HG02678 (cell line): ENCODE measurements around the gene CEP57.

Experiments used
- ATAC-seq: cut with Tn5 transposase; IDR thresholded peaks from one replicate; pipeline ENCODE4 v1.9.1; 2021; ENCODE audit warnings: mild to moderate bottlenecking, moderate library complexity; ENCODE audit not compliant: unreplicated experiment

The CEP57 gene

DNA sequence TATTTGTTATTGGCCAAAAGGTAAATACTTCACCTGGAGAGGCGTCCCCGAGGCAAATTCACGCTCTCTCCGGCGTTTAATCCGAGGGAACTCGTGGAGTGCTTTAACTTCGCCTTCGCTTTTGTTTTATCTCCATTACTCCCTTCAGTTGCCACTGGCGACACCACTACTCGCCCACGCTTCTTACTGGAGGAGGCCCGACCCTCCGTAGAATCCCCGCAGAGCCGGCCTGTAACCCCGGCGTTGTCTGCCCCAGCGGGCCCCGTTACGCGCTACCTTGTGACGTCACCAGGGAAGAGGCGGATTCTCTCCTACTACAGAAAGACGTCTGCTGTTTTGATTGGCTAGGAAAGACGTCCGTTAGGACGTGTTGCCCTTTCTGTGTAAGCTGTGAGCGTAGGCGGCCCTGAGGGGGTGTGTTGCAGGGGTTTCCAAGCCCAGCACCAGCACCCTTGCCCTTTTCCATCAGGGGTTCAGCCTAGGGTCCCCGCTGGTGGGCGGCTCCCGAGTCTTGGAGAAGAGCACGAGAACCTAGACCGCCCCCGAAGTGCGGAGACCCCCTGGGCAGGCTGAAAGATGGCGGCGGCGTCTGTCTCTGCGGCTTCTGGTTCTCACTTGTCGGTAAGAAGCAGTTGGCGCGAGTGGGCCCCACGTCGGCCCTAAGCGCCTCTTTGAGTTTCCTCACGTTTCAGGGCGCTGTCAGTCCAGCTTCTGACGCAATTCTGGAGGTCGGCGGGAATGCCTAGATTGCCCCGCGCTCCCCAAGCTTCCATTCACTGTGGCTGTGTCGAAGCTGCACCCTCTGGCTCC is at the start of gene CEP57:
TSS of gene CEP57 (plus strand) at position 376 of the 810 bp plus-strand sequence. CDS start at position 577, 201 bp downstream.
- peak; percentile 66 for ATAC-seq

DNA sequence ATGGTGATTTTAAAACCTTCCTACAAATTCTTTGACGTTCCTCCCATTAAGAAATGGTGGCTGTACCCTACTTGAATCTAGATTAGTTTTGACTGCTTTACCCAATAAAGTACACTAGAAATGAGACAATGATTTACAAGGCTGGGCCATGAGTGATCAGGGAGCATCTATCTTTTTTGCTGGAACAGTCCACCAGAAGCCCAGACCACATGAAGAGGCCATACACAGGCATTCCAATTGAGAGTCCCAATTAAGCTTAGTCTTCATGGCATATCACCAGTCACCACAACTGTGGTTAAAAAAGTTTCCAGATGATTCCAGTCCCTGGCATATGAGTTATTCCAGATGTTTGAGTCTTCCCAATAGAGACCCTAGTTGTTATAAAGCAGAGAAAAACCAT is 40.2 kb upstream of the CEP57 start:
- no peak for ATAC-seq

DNA sequence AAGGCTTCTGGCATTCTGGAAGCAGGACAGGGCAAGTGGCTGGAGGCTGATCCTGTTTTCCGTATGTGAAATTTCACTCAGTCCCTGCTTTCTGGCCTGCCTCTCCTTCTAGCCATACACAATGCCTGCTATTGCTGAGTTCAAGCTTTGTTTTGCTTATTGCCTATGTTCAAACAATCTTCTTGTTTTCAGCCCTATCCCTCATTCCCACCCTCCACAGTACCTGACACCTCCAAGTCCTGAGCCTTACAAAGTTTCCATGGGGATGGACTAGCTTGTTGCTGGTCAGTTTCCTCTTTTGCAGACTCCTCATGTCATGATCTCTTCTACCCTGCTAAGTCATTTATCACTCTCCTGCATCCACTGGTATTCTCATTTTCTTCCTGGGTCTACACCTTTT is 38.8 kb upstream of the CEP57 start:
- ATAC-seq: no peak

DNA sequence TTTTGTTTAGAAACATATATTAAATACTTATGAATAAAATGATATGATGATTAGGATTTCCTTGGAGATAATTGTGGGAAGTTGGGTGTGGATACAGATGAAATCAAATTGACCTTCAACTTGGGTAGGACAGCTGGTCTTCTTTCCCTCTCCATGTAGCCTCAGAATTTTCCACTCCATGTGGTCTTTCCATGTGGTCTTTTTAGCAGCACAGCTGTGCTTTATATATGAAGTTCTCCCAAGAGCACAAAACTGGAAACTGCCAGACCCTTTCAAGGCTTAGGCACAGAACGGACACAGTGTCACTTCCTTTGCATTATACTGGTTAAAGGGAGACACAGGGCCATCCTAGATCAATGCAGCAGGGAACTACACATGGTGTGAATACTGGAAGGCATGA is 29.4 kb upstream of the CEP57 start:
- no peak for ATAC-seq

DNA sequence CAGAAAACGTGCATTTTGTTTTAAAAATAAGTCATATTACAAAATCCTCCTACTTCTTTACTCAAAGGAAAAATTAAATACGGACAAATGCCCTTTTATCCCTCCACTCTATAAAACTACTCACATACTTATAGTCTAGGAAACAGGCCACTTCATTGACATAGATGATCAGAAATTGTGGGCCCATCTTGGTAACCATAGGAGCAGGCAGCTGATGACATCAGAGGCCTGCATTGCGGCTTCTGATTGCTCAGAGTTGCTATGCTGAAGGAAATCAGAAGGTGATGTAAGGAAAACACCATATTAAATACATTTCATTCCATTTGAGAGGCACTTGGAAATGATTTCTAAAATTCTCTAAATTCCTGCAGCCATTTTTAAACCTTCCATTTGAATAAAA is 27.8 kb upstream of the CEP57 start:
- ATAC-seq: no peak

DNA sequence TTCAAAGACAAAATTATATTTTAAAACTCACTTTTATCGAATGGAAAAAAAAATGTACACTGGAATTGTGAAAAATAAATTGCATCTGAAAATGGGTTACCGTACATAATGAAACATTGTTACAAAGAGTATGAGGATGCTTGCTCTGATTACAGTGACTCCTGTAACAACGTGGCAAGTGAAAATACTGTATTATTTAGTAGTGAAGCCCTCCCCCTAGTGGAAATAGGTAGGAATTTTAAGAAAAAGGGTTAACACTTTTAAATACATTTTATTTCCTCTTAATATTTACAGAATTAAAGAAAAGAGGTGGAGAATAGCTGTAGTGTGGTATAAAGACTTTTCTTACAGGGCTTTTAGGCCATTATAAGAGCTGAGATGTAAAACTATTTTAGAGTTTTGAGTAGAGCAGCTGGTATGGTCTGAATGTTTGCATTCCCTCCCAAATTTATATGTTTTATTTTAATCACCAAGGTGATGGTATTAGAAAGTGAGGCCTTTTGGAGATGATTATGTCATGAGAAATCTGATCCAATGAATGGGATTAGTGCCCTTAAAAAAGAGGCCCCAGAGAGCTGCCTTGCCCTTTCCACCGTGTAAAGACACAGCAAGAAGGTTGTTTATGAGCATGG is 25.9 kb upstream of the CEP57 start:
- no peak for ATAC-seq

DNA sequence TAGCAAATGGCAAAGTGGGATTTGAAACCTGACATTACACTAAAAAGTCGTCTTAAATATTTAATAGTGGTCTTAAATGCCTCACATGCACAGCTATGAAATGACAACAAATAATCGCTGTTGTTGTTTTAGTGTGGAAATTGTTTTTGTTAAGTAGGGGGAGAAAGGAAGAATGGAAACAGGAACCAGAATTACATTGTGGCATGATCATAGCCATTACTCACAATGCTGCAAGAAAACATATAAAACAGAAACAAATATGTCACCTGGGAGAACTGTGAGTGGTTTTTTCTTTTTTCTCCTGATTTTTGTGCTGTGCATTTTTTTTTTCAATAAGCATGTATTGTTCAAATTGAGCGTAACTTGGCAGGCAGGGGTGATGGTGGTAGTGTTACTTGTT is 23.6 kb upstream of the CEP57 start:
- no peak for ATAC-seq

DNA sequence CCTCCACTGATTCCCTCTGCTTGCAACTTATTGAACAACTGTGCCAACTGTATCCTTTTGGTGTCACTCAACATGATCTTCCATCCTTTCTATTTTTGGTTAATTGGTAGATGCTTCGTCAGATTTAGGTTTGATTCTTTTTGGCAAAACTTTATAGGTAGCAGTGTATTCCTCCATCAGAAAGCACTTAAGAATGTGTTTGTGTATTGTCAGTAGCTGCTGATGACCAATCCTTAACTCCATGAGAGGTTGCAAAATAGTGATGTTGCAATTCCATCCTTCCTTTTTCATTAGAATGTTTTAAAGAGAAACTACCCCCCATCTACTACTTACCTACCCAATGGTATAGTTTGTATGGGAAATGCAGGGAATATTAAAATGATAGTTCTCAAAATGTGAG is 22.8 kb upstream of the CEP57 start:
- no peak for ATAC-seq

DNA sequence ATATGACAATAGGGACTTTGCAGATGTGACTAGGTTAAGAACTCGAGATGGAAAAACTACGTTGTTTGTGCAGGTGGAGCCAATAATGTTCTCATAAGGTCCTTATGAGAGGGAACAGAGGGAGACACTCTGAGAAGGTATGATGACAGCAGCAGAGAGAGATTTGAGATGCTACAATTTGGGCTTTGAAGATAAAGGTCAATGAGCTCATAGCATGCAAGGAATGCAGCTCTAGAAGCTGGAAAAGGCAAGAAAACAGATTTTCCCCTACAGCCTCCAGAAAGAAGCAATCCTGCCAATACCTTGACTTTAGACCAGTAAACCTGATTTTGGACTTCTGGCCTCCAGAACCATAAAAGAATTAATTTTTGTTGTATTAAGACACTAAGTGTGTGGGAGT is 21.8 kb upstream of the CEP57 start:
- no peak for ATAC-seq

DNA sequence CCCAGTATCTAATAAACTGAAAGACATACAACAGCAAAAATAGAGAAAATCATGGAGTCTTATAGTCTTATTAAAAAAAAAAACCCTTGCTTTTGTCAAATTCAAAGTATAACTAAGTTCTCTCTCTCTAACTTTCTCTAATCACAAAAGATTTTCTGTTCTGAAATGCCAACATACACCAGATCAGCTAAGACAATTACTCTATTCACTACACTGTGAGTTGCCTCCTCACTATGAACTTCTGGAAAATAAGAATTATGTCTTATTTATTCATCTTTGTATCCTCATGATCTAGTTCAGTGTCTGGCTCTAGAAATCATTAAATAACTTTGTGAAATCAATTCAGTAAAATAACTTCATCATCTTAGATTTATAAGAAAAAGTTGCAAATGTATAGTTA is 13.4 kb upstream of the CEP57 start:
- no peak for ATAC-seq

DNA sequence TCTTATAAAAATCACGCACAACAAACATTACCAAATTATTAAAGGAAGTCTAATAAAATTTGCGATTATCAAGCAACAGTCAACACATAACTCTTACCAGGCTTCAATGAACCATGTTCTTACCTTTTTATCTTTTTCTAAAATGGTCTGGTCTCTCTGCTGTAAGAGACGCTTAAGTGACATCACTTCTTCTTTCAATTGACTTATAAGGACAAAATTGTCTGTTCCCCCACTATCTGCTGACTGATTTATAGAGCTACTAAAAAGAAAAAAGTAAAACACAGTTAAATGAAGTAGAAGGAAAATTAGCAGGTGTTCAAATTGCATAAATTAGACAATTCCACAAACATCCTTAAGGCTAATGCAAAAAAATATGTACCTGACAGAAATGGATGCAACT is 11.6 kb upstream of the CEP57 start:
- no peak for ATAC-seq

DNA sequence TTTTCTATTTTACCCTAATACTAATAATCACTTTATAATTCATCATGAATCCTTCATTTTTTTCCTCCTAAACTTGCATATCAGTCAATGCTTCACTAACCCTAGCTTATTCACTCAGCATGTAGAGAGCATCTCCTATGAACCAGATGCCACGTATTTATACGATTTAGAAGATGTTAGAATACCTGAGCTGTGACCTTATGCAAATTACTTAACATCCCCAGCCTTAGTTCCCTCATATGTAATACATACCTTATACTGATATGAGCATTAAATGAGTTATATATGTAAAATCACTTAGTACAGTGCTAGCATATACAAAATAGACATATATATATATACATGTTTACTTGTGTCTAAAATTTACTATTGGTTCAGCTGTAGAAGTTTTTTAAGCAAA is 9.8 kb upstream of the CEP57 start:
- ATAC-seq: no peak

DNA sequence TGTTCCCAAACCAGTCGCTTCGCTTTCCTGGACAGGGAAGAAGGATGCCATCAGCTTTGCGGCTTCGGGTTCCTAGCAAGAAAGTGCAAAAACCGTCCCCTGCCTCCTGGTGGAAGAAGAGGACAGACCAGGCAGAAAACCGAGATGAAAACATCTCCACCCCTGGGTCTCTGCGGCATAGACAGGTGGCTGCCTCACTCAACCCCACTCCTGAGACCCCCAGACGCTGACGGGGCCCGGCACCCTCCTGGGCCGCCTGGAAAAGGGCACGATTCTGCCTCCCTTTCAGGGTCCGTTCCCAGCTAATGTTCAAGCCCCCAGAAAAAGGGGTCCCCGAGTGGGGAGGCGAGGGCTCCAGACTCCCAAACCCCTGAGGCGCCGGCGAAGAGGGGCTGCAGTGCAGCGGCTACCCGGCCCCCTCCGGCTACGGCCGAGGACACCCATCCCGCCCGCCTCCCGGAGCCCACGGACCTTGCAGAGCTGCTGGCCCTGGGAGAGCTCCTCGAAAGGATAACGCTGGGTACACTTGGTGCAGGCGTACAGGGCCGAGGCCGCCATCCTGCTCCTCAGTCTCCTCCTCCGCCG is 1.3 kb upstream of the CEP57 start:
- no peak for ATAC-seq

DNA sequence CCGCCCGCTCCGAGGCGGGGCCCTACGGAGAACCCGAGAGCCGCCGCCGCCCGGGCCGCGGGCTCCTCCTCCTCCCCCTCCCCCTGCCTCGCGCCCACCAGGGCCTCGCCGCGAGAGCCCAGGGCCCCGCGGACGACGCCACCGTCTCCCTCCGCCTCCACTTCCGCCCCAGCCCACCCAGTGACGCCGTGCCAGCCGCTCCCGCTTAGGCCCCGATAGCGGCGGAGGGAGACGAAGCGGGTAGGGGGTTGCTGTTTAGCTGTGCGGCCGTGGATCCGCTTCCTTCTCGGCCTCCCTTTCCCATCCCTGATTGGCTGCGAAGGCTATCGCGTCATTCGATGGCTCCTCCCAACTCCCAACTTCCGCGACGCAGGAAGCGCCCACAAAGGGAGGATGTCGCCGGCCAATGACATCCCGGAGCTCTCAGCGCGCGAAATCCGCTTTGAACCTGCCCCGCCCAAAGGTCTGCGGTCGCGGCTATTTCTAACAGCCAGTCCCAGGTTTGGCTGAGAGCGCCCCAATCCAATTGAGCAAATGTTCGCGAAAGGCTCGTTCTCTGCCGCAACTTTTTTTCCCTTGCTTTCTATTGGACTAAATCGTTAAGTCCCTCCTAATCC is 684 bp upstream of the CEP57 start, which contains the start of gene FAM76B:
TSS of gene FAM76B (minus strand) at position 277 of the 617 bp plus-strand sequence. CDS start 304 bp downstream, outside the sequence.
- ATAC-seq: peak; percentile 70

DNA sequence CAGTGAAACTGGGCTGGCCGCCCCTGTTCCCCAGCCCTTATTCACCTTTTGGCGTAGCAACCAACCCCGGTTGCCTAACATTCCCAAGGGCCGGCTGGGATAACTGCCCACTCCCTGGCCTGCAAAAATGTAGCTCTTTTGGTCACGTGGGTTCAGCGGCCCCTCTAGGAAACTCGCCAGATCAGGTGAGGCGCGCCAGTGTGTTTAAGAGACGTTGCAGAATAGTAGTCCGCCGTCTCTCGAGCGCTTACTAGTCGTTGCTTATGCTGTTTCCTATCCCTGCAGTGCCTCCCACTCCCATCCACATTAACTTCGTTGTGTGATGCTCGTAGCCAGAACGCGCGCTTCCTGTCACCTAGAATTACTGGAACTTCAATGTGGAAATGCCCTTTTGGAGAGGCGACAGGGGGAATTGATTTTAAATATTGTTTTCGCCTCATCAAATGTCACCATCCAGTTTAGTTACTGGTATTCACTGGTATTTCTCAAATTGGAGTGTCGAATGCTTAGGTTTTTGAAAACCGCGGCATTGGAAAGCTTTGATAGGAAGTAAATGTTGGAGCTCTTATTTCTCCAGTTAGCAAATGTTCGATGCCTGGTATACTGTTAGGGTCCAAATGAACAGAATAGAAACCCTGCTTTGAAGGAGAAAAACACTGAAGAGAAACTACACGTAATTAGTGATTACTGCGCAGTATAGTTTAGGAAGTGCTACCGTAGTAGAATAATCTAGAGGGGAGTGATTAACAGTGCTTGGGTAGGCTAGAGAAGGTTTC is 823 bp downstream of the CEP57 start:
- ATAC-seq: peak; percentile 6

DNA sequence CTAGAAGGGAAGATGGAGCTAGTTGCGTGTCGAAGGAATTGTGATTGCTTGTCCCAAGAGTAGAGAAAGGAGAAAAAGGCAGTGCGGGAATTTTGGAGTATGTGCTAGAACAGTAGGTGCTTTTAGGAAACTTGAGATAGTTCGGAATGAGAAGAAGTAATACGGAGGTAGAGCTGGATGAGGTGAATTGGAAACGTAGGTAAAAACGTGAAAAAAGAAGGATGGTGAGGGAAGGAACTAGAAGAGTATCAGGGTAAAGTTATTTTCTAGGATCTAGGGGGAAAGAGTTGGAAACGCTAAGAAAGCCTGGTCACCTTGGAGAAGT is 1.4 kb downstream of the CEP57 start:
- ATAC-seq: no peak

DNA sequence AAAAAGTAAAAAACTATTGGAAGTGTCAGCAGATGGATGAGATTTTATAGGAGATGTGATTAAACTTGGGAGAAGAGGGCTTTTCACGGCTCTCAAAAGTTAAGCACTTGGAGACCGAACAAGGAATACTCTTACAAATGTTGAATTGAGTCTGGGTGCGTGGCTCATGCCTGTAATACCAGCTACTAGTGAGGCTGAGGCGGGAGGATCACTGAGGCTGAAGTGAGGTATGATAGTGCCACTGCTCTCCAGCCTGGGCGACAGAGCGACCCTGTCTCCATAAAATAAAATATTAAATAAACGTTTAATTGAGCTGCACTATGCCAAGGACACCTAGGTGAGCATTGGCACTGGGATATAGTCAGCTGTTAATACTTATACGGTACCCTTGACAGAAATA is 1.9 kb downstream of the CEP57 start:
- no peak for ATAC-seq

DNA sequence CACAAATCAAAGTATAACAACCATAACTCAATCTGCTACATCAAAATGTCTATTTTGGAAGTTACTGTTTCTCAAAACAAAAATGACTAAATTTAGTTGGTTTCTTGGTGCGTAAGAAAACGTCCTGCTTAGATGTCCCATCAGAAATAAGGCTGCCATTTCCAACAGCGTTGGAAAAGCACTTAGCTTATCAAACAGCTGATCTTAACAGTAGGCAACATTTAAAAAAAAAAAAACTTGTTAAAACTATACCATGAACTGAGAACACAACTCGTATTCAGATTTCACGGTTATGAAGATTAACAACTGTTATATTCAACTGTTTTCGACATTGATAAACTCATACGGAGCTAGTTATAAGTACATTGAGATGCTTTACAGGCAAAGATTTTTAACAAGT is 2.4 kb downstream of the CEP57 start:
- ATAC-seq: no peak

DNA sequence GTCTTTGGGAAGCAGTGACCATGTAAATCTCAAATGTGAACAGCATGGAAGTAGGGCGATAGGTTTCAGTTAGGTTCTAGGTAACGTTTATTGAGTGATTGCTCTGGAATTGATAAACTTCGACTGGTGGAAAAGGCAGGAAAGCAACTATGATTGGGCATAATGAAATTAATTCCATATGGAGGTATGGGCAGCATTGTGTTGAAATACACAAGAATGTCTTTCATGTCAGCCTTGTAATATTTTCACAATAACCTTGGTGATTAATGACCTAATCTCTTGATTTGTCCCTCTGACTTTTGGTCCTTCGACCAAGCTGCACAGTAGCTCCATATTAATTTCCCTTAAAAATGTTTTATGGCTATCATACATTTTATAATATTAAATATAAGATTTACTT is 2.8 kb downstream of the CEP57 start:
- ATAC-seq: no peak

DNA sequence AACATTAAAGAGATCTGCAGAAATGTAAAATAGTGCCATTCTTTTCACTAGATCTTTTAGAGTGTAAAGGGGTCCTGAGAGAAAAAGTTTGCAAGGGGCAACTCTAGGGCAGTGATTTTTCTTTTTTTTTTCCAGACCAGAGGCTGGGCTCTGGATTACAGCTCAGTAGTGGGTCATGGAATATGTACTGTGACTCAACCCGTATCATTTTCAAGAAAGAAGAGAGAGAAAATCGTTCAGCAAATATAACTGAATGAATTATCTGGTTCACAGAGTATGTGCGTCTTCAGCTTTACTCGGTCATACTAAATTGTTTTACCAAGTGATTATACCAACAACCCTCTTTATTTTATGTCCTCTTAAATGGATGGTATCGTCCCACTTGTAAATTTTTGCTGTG is 3.8 kb downstream of the CEP57 start:
- ATAC-seq: no peak

DNA sequence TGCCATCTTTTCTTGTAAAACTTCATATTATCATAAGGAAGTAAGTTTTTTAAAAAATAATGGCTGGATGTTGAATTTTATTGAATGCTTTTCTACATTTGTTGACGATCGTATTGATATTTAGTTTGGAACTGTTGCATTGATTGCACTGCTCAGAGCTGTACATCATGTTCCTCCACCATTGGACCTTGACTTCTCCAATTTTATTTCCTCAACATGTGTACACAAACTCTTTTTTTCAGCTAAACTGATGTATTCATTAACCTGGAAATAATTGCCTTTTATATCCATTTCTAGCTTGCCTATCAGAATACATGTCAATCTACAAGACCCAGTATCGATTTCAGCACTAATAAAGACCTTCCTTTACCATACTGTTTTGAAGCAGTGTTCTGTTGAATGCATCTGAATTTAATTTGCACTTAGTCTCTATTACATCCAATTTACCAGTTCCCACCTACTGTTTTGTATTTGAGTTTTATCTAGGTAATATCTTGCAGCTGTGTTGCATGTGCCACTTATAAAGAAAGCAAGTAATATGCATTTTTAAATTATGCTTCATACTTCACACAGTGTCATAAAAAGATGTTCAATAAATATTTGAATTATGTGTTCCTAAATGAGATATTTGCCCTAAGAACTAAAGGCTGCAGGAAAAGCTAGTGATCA is 5.5 kb downstream of the CEP57 start:
- ATAC-seq: no peak
